ENCODE data around the gene EXOC6B. TPM values are rescaled to one million over a fixed set of nuclear protein-coding genes. Genes with fewer than 3 reads are reported as not detected.

EXOC6B gene
- total RNA-seq, 1 experiment from 2014 or later: not detected

DNA sequence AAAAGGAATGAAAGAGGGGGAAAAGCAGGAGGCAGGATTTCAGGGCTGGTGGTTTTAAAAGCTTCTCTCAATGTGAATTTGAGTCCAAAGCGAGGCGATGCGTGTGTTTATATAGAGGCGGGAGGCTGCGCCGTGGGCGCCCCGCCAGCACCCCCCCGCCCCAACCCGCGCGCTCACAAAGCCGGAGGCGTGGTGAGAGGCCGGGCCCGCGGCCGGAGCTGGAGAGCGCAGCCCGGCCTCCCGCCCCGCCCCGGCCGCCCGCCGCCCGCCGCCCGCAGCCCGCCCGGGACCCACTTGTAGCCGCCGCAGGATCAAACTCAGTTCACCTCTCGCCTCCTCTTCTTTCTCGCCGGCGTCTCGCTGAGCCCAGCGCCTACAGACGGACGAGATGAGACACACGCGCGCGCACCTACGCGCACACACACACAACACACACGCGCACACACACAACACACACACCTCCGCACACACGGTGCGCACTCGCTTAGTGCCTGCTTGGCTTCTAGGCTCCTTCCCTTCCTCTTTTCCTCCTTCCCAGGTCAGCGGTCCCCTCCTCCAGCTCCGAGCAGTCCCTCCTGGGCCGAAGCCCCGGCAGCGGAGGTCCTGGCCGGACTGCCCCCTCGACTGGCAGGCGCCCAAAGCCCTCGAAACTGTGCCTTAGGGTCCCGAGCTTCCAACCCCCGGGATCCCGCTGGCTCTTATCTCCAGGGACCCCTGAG lies 676.8 kb downstream of the EXOC6B start:
- no peaks in the 10 kb centered on the region for H3K9me2 ChIP-seq (replicated peaks; ENCODE audit: insufficient read depth, low read length)
- no peaks in the 10 kb centered on the region for H4K20me1 ChIP-seq (ENCODE audit: insufficient read depth, low read depth, low read length)
- H3K4me3 ChIP-seq (ENCODE audit: low read length): no peak overlapping the region
- no peaks in the 10 kb centered on the region for H3K27me3 ChIP-seq (ENCODE audit: low read length)
- H3K9me3 ChIP-seq (ENCODE audit: low read length): peaks cover 11% of the 10 kb centered on the region; the same call in 1 of the 2 replicates
- H3K27ac ChIP-seq (ENCODE audit: low read length): no peak overlapping the region
- no peak overlapping the region for H3K9ac ChIP-seq (ENCODE audit: low read length)
- H3K36me3 ChIP-seq (ENCODE audit: insufficient read depth, low read length): no peaks in the 10 kb centered on the region
- no peaks in the 10 kb centered on the region for H3K79me2 ChIP-seq (ENCODE audit: low read length)
- no peak for DNase-seq
- no peak overlapping the region for H3K4me2 ChIP-seq (ENCODE audit: low read depth, low read length, poor library complexity, severe bottlenecking)
- no peak overlapping the region for H2AFZ ChIP-seq (ENCODE audit: low read length)
- no peaks in the 10 kb centered on the region for H3K4me1 ChIP-seq (ENCODE audit: low read length)

DNA sequence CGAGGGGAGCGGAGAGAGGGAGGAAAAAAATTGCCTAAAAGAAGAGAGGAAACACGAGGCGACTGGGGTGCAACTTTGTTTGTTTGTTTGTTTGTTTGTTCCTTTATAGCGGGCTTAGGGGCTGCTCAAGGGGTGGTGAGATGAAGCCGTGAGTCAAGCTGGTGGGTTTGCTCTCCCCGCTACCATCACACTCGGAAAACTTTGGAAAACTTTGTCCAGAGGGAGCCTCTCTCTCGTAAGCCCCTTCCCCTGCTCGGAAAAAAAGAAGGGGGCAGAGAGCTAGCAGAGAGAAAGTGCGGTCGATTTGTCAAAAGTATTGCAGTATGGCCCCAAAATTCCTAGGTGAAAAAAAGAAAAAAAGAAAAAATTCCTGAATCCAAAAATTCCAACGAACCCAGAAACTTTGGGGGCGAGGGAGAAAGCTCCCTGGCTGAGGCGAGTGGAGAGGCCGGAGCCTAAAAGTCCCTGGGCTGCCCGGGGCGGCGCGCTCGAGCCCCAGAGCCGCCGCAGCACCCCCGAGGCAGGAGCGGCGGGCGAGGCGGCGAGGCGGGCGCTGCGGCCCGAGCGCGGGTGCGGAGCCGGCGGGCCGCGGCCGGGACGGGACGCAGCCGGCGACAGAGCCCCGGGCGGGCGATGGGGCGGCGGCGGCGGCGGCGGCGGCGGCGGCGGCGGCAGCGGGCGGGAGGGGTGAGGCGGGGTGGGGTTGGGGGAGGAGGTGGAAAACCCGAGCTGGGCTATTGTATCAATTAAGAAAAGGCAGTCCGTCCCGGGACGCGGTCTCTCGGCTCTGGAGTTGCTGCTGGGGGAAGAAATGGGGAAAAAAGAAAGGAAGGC lies 677.6 kb downstream of the EXOC6B start:
- no peak overlapping the region for H2AFZ ChIP-seq (ENCODE audit: low read length)
- H3K4me1 ChIP-seq (ENCODE audit: low read length): no peaks in the 10 kb centered on the region
- H3K9me2 ChIP-seq (replicated peaks; ENCODE audit: insufficient read depth, low read length): no peaks in the 10 kb centered on the region
- H3K27ac ChIP-seq (ENCODE audit: low read length): no peak overlapping the region
- H3K27me3 ChIP-seq (ENCODE audit: low read length): no peaks in the 10 kb centered on the region
- H3K9ac ChIP-seq (ENCODE audit: low read length): no peak overlapping the region
- no peaks in the 10 kb centered on the region for H4K20me1 ChIP-seq (ENCODE audit: insufficient read depth, low read depth, low read length)
- H3K79me2 ChIP-seq (ENCODE audit: low read length): no peaks in the 10 kb centered on the region
- H3K9me3 ChIP-seq (ENCODE audit: low read length): peaks cover 14% of the 10 kb centered on the region; the same call in 1 of the 2 replicates
- H3K4me2 ChIP-seq (ENCODE audit: low read depth, low read length, poor library complexity, severe bottlenecking): no peak overlapping the region
- DNase-seq: no peak
- no peaks in the 10 kb centered on the region for H3K36me3 ChIP-seq (ENCODE audit: insufficient read depth, low read length)
- H3K4me3 ChIP-seq (ENCODE audit: low read length): no peak overlapping the region

GRCh38 chr2:72147303-72147971 lies 678.4 kb downstream of the EXOC6B start, which contains the start of gene CYP26B1:
CYP26B1 (minus strand) TSS chr2:72147862; CDS start chr2:72147834, 28 bp downstream.
- H3K4me3 ChIP-seq (ENCODE audit: low read length): no peak within 1 kb of the TSS
- no peaks in the 10 kb centered on the region for H3K27me3 ChIP-seq (ENCODE audit: low read length)
- no peaks in the 10 kb centered on the region for H3K36me3 ChIP-seq (ENCODE audit: insufficient read depth, low read length)
- H3K9me2 ChIP-seq (replicated peaks; ENCODE audit: insufficient read depth, low read length): no peaks in the 10 kb centered on the region
- no peak within 1 kb of the TSS for H3K27ac ChIP-seq (ENCODE audit: low read length)
- H3K9me3 ChIP-seq (ENCODE audit: low read length): peaks cover 14% of the 10 kb centered on the region; the same call in 1 of the 2 replicates
- no peaks in the 10 kb centered on the region for H4K20me1 ChIP-seq (ENCODE audit: insufficient read depth, low read depth, low read length)
- H2AFZ ChIP-seq (ENCODE audit: low read length): no peak within 1 kb of the TSS
- H3K4me1 ChIP-seq (ENCODE audit: low read length): no peaks in the 10 kb centered on the region
- H3K9ac ChIP-seq (ENCODE audit: low read length): no peak within 1 kb of the TSS
- no peak within 1 kb of the TSS for H3K4me2 ChIP-seq (ENCODE audit: low read depth, low read length, poor library complexity, severe bottlenecking)
- DNase-seq: no peak
- no peaks in the 10 kb centered on the region for H3K79me2 ChIP-seq (ENCODE audit: low read length)

DNA sequence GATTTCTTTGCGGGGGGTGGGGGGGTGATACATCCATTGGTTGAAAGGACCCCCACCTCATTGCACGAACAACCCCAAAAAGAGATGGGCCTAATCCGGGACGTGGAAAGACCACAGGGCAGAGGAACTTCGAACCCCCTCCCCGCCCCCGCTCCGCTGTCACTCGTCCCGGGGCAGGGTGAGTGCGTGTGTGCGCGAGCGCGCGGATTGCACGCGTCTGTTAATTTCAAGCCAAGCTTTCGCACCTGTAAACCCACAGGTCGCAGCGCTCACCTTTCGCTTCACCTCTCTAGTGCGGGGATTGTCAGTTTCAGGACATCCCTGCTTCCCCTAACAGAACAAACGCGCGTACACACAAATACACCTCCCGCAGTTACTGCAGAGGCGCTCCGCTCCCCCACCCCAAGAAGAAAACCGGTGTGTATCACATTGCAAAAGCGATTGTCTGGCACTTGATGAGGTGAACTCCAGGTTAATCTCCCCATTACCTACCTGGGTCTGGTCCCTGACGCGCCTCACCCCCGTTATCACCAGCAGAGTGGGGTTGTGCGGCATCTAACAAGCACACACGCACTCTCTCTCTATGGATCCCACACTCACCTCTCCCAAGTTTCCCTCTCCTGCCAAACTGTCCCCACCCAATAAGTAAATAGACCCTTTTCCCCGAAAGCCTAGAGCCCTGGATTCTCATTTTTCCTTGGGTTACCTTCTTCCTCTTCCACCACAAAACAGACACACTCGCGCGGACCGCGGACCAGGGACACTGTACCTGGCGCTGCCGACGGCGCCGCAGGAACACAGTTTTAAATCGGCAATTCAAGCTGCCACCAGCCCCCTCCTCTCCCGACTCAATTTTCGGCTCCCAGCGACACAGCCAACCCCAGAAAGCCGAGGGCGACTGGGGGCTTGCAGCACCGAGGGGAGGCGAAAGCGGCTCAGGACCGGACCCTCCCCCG lies 679.2 kb downstream of the EXOC6B start:
- Histone ChIP-seq H3K36me3 (ENCODE audit: insufficient read depth, low read length) (no peaks in the 10 kb centered on the region), H3K4me3 (ENCODE audit: low read length) (no peak overlapping the region), H3K9me2 (replicated peaks; ENCODE audit: insufficient read depth, low read length) (no peaks in the 10 kb centered on the region), H3K4me1 (ENCODE audit: low read length) (no peaks in the 10 kb centered on the region), H3K27ac (ENCODE audit: low read length) (no peak overlapping the region), H3K79me2 (ENCODE audit: low read length) (no peaks in the 10 kb centered on the region), H3K9ac (ENCODE audit: low read length) (no peak overlapping the region), H4K20me1 (ENCODE audit: insufficient read depth, low read depth, low read length) (no peaks in the 10 kb centered on the region), H2AFZ (ENCODE audit: low read length) (no peak overlapping the region), H3K9me3 (ENCODE audit: low read length) (peaks cover 14% of the 10 kb centered on the region; the same call in 1 of the 2 replicates), H3K27me3 (ENCODE audit: low read length) (no peaks in the 10 kb centered on the region), H3K4me2 (ENCODE audit: low read depth, low read length, poor library complexity, severe bottlenecking) (no peak overlapping the region)
- no peak for DNase-seq

- no peak overlapping the region for H3K9ac ChIP-seq (ENCODE audit: low read length)
- no peak for DNase-seq
- no peak overlapping the region for H3K4me3 ChIP-seq (ENCODE audit: low read length)
- H3K9me2 ChIP-seq (replicated peaks; ENCODE audit: insufficient read depth, low read length): no peaks in the 10 kb centered on the region
- H3K4me1 ChIP-seq (ENCODE audit: low read length): no peaks in the 10 kb centered on the region
- no peak overlapping the region for H3K4me2 ChIP-seq (ENCODE audit: low read depth, low read length, poor library complexity, severe bottlenecking)
- H2AFZ ChIP-seq (ENCODE audit: low read length): no peak overlapping the region
- no peaks in the 10 kb centered on the region for H3K36me3 ChIP-seq (ENCODE audit: insufficient read depth, low read length)
- H3K27ac ChIP-seq (ENCODE audit: low read length): no peak overlapping the region
- peaks cover 14% of the 10 kb centered on the region; the same call in 1 of the 2 replicates for H3K9me3 ChIP-seq (ENCODE audit: low read length)
- no peaks in the 10 kb centered on the region for H3K79me2 ChIP-seq (ENCODE audit: low read length)
- no peaks in the 10 kb centered on the region for H4K20me1 ChIP-seq (ENCODE audit: insufficient read depth, low read depth, low read length)
- no peaks in the 10 kb centered on the region for H3K27me3 ChIP-seq (ENCODE audit: low read length)
Measured at GRCh38 chr2:72145658-72146329, 680.0 kb downstream of the EXOC6B start.

GRCh38 chr2:72145289-72145657 lies 680.6 kb downstream of the EXOC6B start:
- no peaks in the 10 kb centered on the region for H3K4me1 ChIP-seq (ENCODE audit: low read length)
- no peaks in the 10 kb centered on the region for H3K27me3 ChIP-seq (ENCODE audit: low read length)
- H3K79me2 ChIP-seq (ENCODE audit: low read length): no peaks in the 10 kb centered on the region
- H3K9me3 ChIP-seq (ENCODE audit: low read length): peaks cover 14% of the 10 kb centered on the region; the same call in 1 of the 2 replicates
- DNase-seq: no peak
- no peak overlapping the region for H3K9ac ChIP-seq (ENCODE audit: low read length)
- no peak overlapping the region for H2AFZ ChIP-seq (ENCODE audit: low read length)
- H3K4me3 ChIP-seq (ENCODE audit: low read length): no peak overlapping the region
- no peaks in the 10 kb centered on the region for H3K9me2 ChIP-seq (replicated peaks; ENCODE audit: insufficient read depth, low read length)
- no peak overlapping the region for H3K27ac ChIP-seq (ENCODE audit: low read length)
- no peaks in the 10 kb centered on the region for H4K20me1 ChIP-seq (ENCODE audit: insufficient read depth, low read depth, low read length)
- no peak overlapping the region for H3K4me2 ChIP-seq (ENCODE audit: low read depth, low read length, poor library complexity, severe bottlenecking)
- no peaks in the 10 kb centered on the region for H3K36me3 ChIP-seq (ENCODE audit: insufficient read depth, low read length)

GRCh38 chr2:72144632-72145288 lies 681.1 kb downstream of the EXOC6B start:
- Histone ChIP-seq H3K4me1 (ENCODE audit: low read length) (no peaks in the 10 kb centered on the region), H3K79me2 (ENCODE audit: low read length) (no peaks in the 10 kb centered on the region), H3K36me3 (ENCODE audit: insufficient read depth, low read length) (no peaks in the 10 kb centered on the region), H3K27me3 (ENCODE audit: low read length) (no peaks in the 10 kb centered on the region), H4K20me1 (ENCODE audit: insufficient read depth, low read depth, low read length) (no peaks in the 10 kb centered on the region), H3K27ac (ENCODE audit: low read length) (no peak overlapping the region), H3K9me2 (replicated peaks; ENCODE audit: insufficient read depth, low read length) (no peaks in the 10 kb centered on the region), H2AFZ (ENCODE audit: low read length) (no peak overlapping the region), H3K4me2 (ENCODE audit: low read depth, low read length, poor library complexity, severe bottlenecking) (no peak overlapping the region), H3K9ac (ENCODE audit: low read length) (no peak overlapping the region), H3K9me3 (ENCODE audit: low read length) (peaks cover 14% of the 10 kb centered on the region; the same call in 1 of the 2 replicates), H3K4me3 (ENCODE audit: low read length) (no peak overlapping the region)
- no peak for DNase-seq
